ENCODE results near the gene NUP42.

GRCh38 chr7:23204241-23204640, 22.4 kb downstream of the NUP42 start:
- TF ChIP-seq POLR2A (IDR thresholded peaks at IDR 0.05) = no peak
- TF ChIP-seq POLR2AphosphoS5 (IDR thresholded peaks at IDR 0.05) = no peak

Measured in breast epithelium (tissue), 3 donors.